ENCODE data around the gene ARL15.

Gene ARL15

DNA sequence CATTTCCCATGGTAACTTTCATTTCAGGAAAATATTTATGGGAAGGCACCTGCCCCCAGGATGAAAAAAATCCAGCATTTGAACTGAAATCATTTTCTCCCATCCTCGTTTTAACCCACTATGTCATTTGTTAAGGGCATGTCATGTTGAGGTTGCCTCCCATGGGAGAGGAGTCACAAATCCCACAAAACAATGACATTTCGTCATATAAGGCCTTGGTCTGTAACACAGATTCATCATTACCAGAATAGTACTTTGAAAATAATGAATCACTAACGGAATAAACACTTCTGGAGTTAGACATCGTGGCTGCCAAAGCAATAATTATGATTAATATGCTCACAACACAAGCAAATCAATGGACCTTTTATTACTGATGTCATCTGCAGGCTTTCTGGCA, 475.9 kb downstream of the ARL15 start:
- TF ChIP-seq, protein P1, sequence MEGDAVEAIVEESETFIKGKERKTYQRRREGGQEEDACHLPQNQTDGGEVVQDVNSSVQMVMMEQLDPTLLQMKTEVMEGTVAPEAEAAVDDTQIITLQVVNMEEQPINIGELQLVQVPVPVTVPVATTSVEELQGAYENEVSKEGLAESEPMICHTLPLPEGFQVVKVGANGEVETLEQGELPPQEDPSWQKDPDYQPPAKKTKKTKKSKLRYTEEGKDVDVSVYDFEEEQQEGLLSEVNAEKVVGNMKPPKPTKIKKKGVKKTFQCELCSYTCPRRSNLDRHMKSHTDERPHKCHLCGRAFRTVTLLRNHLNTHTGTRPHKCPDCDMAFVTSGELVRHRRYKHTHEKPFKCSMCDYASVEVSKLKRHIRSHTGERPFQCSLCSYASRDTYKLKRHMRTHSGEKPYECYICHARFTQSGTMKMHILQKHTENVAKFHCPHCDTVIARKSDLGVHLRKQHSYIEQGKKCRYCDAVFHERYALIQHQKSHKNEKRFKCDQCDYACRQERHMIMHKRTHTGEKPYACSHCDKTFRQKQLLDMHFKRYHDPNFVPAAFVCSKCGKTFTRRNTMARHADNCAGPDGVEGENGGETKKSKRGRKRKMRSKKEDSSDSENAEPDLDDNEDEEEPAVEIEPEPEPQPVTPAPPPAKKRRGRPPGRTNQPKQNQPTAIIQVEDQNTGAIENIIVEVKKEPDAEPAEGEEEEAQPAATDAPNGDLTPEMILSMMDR (IDR thresholded peaks at IDR 0.05; ENCODE audit: low read depth, low read length, missing control alignments) = no peak
- H3K4me3 ChIP-seq (ENCODE audit: low read depth, low read length) = no peak overlapping the region
- no peak for DNase-seq (ENCODE audit: low read depth)
